DMS 273 (cell line): ENCODE results near the gene SUOX.
A peak's percentile ranks its signal among the peaks of the same experiment; 100 is the strongest.

ENCODE experiments used
- DNase-seq: peaks from one replicate; lab custom pipeline; 2025; ENCODE audit not compliant: unreplicated experiment; lab: John Stamatoyannopoulos, UW

The SUOX gene

GRCh38 chr12:56017181-56017580 lies 20.1 kb downstream of the SUOX start:
- DNase-seq, result no peak

DNA sequence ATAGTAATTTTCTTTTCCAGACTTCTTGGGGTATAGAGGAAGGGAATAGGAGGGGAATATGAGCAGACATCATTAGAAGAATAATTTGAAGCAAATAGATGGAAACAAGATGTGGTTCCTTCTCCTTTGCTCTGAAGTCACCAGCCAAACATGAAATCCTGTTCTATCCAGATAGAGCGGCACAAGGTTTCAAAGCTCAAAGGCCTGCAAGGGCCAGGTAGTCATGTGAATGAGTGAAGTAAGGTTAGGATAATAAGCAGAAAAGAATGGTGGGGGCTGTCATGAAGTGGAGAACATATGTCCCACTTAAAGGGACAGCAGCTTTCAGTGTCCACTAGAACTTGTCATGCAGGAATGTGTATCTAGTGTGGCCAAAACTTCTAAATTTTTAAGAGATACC lies 21.3 kb downstream of the SUOX start:
- no peak for DNase-seq

- DNase-seq, result no peak
Measured at GRCh38 chr12:56020423-56021184, 23.5 kb downstream of the SUOX start, which contains the start of gene IKZF4. IKZF4 (plus strand) TSS chr12:56021043; CDS start chr12:56021494, 451 bp downstream.

DNA sequence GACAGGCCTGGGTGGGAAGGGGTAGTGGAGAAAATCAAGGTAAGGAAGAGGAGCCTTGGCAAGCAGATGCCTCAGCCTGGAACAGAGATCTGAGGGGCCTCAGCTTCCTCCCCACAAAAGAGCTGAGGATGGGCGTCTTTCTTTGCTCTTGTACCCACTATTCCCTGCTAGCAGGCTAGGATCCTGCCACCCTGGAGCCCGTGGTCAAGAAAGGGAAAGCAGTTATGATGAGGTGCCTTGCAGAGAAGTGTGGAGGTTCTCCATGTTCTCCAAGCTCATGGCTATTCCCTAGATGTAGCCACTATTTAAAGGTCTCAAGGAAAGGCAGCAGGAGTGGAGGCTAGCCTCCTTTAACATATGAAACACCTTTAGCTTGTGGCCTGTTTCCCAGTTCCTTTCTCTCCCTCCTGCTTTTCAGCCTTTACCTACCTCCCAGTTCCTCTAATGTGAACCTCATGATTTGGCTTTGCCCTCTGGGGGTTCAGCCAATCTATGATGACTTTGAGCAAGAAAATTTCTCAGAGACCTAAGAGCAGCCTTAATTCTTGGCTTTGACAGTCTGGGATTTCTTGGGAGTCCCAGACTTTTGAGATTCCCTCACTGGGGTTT lies 24.9 kb downstream of the SUOX start:
- DNase-seq, result no peak

GRCh38 chr12:56028511-56029165 lies 31.6 kb downstream of the SUOX start:
- peak; percentile 23 for DNase-seq

DNA sequence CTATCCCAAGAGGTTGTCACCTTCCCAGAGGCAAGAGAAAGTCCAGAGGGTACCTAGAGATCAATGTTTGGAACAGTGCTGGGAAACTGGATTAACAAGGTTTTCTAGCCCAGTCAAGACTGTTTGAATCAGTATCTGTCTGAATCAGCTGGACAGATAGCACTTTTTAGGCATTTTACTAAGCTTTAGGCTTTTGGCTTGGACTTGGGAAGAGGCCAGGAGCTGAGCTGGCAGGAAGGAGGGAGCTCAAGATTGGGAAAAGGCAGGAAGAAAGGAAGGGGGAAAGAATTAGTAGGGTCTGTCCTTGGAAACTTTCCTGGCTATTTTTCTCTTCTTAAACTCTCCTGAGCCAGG lies 32.1 kb downstream of the SUOX start:
- no peak for DNase-seq

DNA sequence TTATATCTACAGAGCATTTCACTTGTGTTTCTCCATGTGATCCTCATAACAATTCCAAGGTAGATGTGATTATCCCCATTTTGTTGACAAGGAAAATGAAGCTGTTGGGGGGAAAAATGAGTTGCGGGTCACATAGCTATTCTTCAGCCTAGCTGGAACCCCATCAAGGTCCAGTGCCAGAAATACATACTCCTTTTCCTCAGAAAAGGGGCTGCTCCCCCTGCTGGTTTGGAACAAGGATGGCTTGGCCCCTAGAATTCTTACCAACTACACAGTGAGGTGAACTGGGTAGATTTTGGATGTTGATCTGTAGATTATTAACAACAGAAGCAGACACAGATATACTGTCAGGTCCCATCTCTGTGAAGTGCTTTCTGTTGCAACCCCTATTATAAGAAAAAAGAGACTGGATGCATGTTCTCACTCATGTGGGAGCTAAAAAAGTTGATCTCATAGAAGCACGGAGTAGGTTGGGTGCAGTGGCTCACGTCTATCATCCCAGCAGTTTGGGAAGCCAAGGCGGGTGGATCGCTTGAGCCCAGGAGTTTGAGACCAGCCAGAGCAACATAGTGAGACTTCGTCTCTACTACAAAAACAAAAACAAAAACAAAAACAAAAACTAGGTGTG lies 32.7 kb downstream of the SUOX start:
- peak; percentile 67 for DNase-seq

DNA sequence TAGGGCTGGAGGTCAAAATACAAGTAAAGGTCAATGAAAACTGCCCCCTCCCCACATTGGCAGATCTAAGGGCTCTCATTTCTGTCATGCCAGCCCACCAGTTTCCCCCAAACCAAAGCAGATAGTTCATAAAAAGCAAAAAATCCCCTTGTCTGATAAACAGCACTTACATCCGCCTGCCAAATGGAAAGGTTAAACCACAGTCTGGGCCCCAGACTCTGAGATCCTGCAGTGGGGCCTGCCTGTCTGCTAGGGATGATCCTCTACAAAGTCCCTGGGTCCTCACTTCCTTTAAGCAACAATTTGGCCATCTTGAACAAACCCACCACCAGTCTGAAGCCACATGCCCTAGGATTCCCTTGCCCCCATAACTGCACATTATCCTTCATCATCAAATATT lies 34.9 kb downstream of the SUOX start:
- no peak for DNase-seq

- no peak for DNase-seq
Measured at GRCh38 chr12:56034586-56035332, 37.7 kb downstream of the SUOX start.

GRCh38 chr12:56037161-56037560 lies 40.1 kb downstream of the SUOX start:
- DNase-seq, result no peak

DNA sequence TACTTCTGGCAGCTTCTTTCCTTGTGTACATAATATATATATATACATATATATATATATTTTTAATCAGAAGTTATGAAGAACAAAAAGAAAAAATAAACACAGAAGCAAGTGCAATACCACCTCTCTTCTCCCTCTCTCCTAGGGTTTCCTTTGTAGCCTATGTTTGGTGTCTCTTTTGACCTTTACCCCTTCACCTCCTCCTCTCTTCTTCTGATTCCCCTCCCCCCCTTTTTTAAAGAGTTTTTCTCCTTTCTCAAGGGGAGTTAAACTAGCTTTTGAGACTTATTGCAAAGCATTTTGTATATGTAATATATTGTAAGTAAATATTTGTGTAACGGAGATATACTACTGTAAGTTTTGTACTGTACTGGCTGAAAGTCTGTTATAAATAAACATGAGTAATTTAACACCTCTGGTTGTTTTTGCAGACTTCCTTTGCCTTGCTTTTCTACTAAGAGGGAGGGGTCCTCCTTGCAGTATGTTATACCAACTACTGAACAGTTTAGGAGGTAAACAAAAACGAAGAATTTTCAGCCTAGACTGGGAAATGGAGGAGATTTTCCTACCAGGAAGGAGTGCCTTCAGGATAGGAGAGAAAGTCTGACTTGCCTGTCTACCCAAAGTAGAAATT lies 41.1 kb downstream of the SUOX start:
- DNase-seq, result peak; percentile 3

- no peak for DNase-seq
Measured at GRCh38 chr12:56040151-56040550, 43.1 kb downstream of the SUOX start.

GRCh38 chr12:56040963-56041551 lies 44.0 kb downstream of the SUOX start:
- DNase-seq, result no peak

DNA sequence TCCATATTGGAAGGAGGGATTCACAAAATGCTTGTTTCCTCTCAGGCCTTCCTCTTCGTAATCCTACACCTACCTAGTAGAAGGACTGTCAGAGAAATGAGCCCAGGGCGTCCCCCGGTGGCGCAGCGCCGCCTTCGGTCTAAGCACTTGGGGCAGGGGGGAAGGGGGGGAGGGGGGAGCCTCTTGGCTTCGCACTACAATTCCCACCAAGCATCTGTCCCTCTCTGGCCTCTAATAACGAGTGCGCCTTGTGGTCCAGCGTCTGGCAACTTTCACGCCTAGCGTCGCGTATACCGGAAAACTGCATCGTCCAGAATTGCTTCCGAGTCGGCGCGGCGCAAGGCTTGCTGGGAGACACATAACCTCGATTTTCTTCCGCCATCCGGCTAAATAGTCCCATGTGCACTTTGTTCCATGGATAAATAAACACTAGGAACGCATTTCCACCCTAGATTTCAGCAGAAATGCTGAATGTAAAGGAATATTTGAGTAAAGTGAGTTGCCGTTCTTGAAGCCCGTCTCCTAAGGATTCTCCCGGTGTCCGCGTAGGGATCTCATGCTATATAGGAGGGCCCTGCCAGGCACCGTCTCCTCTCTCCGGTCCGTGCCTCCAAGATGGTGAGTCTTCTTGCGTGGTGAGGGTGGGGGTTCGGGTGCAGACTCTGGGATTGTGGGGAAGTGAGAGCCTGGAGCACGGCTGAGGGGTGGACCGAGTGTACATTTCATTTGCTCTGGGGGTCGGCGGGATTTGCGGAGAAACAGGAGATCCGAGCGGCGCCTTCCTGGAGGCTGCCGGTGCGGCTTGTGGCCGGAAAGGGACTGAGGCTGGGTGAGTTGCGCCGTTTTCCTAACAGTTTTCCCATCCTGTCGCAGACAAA lies 44.7 kb downstream of the SUOX start, which contains the start of gene RPS26:
Gene RPS26, plus strand, starts transcription at position 367 of the 878 bp plus-strand sequence. Its CDS starts 249 bp downstream, at position 616.
- peak; percentile 99 for DNase-seq

DNA sequence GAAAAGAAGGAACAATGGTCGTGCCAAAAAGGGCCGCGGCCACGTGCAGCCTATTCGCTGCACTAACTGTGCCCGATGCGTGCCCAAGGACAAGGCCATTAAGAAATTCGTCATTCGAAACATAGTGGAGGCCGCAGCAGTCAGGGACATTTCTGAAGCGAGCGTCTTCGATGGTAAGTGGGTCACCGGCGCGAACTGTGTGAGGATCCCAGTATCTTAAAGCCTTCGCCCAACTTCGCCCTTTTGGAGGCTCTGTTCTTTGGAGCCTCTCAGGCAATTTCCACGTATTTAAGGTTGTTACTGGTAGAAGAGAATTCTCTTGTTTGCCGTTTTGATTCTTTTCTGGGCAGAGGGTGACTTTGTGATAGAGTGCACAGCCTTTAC lies 45.3 kb downstream of the SUOX start:
- DNase-seq, result peak; percentile 13

DNA sequence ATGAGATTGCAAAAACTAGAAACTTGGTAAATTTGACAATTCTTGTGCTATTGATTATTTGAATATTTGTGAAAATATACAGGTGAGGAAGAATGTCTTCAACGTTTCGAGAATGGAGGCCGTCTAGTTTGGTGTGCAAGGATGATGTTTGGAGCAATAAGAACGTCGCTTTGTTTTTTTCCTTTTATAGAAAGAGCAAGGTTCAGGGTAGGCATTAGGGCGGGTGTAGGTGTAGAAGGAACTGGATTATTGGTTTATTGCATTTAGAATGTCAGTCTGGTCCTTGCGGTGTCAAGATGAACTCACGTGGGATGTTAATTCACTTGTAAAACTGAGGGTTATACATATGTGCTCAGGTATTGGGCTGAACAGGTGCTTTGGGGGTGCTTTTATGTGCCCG lies 45.8 kb downstream of the SUOX start:
- DNase-seq, result no peak

DNA sequence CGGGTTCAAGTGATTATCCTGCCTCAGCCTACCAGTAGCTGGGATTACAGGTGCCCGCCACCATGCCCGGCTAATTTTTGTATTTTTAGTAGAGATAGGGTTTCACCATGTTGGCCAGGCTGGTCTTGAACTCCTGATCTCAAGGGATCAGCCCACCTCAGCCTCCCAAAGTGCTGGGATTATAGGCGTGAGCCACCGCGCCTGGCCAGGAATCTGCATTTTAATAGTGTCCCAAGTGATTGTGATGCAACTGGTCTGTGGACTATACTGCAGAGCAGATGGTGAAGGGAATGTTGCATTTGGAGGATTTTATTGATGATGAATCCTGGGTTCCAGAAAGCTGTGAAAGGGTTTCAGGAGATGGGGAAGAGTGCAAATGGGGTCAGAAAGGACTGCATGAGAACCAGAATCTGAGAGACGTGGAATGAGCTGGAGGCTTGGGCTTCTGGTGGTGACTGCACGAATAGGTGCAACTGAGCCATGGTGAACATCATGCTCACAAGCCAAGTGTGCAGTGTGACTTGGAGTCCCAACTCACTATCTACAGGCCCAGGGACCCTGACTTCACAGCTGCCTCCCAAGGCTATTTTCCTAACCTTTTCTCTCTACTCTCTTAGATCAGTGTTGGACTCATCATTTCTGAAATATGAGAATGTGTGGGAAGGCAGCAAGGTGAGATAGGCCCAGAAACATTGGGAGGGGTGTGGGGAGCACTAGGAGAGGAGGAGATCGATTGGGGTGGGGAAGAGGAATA lies 49.1 kb downstream of the SUOX start:
- peak; percentile 50 for DNase-seq

- no peak for DNase-seq
Measured at GRCh38 chr12:56053407-56053893, 56.4 kb downstream of the SUOX start.
